ENCODE data around the gene TRPM8.

- TF ChIP-seq CTCF (optimal IDR thresholded peaks at IDR 0.05 in 1 of 3, IDR thresholded peaks at IDR 0.05 in 1 of 3, conservative IDR thresholded peaks at IDR 0.05 in 1 of 3; ENCODE audit: extremely low read depth in 1 of 3, insufficient read depth in 2 of 3, low read length in 3 of 3) (no peak), EZH2 (IDR thresholded peaks at IDR 0.05; ENCODE audit: low read length) (no peak)
These were observed 44.7 kb downstream of the TRPM8 start for GRCh38 chr2:233961905-233962304.

Data from keratinocyte (primary cell).